Stimulated activated CD4-positive, alpha-beta T cell treated with anti-CD3 and anti-CD28 coated beads, Interleukin-15, amount 100 ng/mL, for 48 hours (primary cell): ENCODE results near the gene ABCG1.
"Not testable (repeated sequence)": the region's sequence is repeated elsewhere in the genome, so short reads cannot be mapped to it uniquely, and the experiment has no call there.

ENCODE experiments used
- DNase-seq, 2 donors: peaks; one replicate each; pipeline ENCODE4 v3.0.0-alpha.2; 2020; ENCODE audit warnings: low read depth in 2 of 2

Gene ABCG1

DNA sequence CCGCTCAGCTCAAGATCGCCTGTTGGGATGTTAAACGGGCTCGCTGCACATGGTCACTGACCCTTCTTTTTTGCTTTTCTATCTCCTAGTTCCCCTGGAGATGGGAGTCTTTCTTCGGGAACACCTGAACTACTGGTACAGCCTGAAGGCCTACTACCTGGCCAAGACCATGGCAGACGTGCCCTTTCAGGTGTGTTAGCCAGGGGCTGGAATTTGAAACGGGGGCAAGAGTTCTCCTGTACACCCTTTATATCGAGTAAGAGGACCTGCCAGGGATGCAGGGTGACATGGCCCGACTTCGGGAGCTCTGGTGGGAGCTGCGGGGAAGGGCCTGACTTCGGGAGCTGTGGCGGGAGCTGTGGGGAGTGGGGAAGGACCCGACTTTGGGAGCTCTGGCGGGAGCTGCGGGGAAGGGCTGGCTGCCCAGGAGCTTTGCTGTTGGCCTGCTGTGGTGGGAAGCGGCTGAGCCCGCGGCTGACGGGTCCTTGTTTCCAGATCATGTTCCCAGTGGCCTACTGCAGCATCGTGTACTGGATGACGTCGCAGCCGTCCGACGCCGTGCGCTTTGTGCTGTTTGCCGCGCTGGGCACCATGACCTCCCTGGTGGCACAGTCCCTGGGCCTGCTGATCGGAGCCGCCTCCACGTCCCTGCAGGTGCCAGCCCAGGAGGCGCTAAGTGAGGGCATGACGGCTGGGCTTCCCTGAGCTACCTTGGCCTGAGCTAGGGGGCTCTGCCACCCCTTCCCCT is 72.2 kb downstream of the ABCG1 start:
- DNase-seq: no peak

DNA sequence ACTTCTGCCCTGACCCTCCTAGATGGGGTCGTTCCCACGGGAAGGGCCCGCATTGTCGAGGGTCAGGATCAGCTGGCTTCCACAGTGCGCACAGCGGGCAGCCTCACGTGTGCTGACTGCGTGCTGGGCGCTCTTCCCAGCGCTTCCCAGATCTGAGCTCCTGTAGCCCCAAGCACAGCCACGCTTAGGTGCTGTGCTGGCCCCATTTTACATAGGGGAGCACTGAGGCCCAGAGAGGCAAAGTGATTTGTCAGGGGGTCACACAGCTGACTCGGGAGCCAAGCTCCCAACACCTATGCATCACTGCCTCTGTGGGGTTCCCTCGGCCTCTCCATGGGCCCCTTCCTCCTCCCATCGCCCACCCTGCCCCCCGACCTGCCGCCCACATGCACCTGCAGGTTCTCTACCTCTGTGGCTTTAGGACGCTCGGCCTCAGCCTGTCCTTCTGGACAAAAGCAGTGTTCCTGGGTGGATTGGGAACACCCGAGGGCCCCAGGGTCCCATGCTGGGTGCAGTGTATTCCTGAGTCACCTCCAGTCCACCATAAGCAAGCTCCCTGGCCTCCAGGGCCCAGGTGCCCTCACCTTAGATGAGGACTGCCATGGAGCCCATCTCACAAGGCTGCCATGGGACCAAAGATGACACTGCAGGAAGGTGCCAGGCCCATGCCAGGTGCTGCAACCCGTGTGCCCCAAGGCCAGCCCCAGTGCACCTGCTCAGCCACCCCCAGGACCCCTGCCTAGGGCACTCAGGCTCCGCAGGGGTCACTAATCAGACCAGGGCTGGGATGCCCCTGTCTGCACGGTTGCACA is 73.0 kb downstream of the ABCG1 start:
- DNase-seq: no peak

DNA sequence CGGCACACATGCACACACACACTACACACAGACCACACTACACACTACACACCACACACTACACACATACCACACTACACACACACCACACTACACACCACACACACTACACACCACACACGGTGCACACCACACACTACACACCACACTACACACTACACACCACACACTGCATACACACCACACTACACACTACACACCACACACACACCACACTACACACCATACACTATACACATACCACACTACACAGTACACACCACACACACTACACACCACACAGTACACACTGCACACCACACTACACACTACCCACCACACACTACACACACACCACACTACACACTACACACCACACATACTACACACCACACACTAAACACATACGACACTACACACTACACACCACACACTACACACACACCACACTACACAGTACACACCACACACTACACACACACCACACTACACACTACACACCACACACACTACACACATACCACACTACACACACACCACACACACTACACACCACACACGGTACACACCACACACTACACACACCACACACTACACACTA is 73.7 kb downstream of the ABCG1 start:
- DNase-seq: not testable (repeated sequence)

DNA sequence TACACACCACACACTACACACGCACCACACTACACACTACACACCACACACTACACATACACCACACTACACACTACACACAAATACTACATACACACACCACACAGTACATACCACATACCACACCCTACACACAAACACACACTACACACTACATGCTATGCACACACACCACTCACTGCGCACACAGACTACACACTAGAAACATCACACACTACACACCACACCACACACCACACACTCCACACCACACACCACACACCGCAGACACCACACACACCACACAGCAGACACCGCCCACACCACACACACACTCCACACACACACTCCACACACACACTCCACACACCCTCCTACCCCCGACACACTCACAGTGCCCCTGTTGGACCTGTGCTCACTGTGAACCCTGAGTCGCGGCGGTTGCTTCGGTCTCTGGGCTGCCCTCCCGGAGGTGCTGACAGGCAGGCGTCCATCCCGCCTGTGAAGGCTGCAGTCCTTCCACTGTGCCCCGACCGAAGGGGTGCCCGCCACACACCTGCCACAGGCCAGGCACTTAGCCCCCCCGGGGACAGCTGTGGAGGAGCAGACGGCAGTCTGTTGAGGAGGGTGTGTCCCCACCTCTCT is 74.8 kb downstream of the ABCG1 start:
- no peak for DNase-seq

DNA sequence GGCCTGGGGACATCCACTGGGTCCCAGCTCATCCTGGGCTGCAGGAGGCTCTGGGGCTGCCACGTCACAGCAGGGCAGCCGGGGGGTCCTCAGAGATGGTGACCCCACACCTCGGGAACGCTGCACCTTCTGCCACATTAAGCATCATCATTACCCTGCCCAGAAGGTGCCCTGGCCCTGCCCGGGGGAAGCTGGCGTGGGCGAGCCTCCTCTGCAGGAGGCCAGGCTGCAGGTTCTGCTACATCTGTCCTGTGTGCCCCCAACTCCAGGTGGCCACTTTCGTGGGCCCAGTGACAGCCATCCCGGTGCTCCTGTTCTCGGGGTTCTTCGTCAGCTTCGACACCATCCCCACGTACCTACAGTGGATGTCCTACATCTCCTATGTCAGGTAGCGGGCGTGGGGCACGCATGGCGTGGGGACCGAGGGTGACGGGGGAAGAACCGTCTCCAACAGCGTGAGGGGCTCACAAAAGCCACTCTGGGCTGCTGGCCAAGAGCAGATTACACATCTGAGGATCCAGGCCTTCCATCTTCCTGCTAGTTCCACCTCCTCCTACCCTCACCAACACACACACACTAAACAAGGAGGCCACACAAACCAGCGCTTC is 75.4 kb downstream of the ABCG1 start:
- no peak for DNase-seq

GRCh38 chr21:42295845-42296244 is 76.9 kb downstream of the ABCG1 start:
- DNase-seq: no peak

GRCh38 chr21:42296501-42296900 is 77.6 kb downstream of the ABCG1 start:
- DNase-seq: no peak

DNA sequence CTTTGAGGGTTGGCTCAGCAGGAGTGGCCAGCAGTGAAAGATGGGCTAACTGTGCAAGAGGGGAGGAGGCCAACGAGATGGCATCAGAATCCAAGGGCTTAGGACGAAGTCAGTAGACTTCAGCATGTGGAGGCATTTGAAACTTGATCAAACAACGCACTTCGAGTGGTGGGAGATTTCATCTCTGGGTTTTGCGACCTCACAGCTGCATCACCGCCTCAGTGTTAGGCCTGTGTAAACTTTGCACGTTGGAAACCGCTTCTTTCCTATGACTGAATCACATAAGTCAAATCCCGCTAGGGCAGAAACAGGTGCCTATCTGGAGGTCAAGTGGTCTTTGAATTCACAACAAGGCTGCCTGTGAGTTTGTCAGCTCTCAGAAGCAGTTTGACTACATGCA is 78.4 kb downstream of the ABCG1 start:
- DNase-seq: no peak

GRCh38 chr21:42298237-42298636 is 79.3 kb downstream of the ABCG1 start:
- DNase-seq: no peak

- DNase-seq: no peak
Measured at GRCh38 chr21:42298657-42299056, 79.7 kb downstream of the ABCG1 start.

DNA sequence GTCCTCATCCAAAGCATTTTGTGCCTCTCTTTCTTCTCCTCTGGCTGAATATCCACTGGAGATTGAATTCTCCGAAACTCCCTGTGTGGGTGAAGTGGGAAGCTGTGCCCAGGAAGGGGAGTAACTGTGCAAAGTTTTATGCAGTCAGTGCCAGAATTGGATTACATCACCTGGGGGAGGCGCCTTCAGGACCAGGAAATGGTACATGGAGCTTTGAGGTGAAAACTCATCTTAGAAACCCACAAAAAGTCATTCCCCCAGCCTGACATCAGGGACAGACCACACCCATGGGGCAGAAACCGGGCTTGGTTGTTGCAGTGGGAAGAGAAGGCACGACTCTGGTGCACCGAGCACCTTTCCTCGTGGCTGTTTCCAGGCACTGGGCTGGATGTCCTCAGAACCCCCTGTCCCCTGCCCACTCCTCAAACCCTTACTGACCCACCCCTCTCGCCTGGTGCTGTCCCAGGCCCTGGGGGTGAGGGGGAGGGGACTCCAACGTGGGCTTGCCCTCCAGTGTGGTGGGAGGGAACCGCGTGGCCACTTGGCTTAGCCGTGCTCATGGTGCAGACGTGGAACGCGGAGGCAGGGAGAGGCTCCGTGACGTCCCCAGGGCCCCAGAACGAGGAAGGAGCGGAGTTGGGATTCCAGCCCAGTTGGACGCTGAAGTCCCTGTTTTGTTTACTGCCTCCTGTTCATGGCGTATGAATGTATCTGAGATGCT is 80.5 kb downstream of the ABCG1 start:
- DNase-seq: peak in 1 of 2 donors; percentile 7

- no peak for DNase-seq
Measured at GRCh38 chr21:42300045-42300583, 81.2 kb downstream of the ABCG1 start.

DNA sequence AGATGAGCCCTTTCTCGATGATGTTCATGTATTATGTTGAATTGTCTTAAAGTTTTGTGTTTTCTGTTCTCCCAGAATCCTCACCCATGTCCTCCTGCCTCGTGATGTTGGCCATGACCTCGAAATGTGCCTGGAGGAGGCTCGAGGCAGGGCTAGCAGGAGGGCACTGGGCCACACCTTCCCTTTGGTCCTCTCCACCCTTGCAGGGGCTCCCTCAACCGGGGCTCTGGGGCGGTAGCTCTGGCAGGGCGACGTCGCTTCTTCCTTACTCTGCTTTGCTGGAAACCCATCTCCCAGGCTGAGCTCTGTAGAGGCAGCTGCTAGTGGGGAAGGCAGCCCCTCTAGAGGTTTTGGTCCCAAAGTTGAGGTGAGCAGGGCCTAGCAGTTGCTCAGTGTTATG is 82.0 kb downstream of the ABCG1 start:
- no peak for DNase-seq

GRCh38 chr21:42301371-42302075 is 82.6 kb downstream of the ABCG1 start:
- no peak for DNase-seq

GRCh38 chr21:42302076-42302650 is 83.2 kb downstream of the ABCG1 start:
- no peak for DNase-seq

GRCh38 chr21:42302794-42303193 is 83.9 kb downstream of the ABCG1 start:
- no peak for DNase-seq

DNA sequence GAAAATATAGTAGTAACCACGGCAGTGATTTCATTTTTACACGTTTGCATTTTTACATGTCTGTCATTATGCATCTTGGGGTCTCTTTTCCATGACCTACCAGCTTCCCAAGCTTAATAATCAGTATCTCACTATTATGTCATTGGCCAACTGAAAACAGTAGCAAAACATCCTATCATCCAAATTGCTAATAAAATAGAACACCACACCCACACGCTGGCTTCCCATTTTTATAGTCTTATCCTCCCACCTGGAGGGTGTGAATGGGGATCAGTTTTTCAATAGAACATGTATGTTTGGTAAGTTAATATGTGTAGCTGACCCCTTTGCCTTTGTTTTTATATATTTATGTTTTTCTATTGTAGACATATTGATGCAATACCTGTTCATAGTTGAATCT is 84.5 kb downstream of the ABCG1 start:
- no peak for DNase-seq

DNA sequence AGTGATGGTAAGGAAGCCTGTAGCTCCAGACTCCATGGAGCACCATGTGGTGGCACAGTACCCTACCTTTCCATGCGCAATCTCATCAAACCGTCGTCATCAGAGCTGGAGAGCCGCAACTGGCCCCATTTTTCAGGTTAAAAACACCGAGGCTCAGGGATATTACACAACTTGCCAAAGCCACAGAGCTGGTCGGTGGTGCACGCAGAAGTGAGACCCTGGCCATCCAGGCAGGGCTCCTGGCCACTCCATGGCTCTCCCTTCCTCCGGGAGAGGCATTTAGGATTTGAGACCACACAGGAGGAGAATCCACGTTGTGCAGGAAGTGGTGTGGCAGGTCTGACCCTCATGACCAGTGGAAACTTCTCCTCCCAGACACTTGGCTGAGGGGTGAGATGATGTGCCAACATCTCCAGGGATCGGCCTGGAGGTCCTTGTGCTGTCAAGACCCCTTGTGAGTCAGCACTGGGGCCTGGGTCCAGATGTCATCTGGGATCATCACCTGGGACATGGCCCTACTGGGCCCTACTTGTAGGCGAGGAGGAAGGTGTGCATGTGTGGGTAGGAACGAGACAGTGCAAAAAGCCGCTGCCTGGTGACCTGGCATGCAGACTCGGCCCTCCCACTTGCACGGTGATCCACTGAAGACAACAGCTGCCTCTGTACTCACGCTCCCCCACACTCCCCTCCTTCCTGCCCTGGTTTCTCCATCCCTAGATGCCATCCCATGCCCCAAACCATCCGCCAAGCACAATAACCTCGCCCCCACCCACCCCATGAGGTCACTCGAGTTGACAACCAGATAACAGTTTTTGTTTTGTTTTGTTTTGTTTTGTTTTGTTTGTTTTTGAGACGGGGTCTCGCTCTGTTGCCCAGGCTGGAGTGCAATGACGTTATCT is 85.9 kb downstream of the ABCG1 start:
- no peak for DNase-seq

- DNase-seq: no peak
Measured at GRCh38 chr21:42305707-42306147, 86.8 kb downstream of the ABCG1 start.
